Activated T-cell treated with anti-CD3 and anti-CD28 coated beads, Interleukin-2, amount 50 U/mL, for 1 hour (primary cell): ENCODE data around the gene ACSL6.

ENCODE experiments used
- DNase-seq: peaks from one replicate; pipeline ENCODE4 v3.0.0-alpha.2; 2020

Gene ACSL6

GRCh38 chr5:132044207-132044606, 32.7 kb upstream of the ACSL6 start:
- no peak for DNase-seq

- no peak for DNase-seq
Measured at GRCh38 chr5:132037353-132037752, 25.9 kb upstream of the ACSL6 start.

- no peak for DNase-seq
Measured at GRCh38 chr5:132033122-132033521, 21.7 kb upstream of the ACSL6 start.

- no peak for DNase-seq
Measured at GRCh38 chr5:132032196-132032595, 20.7 kb upstream of the ACSL6 start.

GRCh38 chr5:132030610-132031009, 19.2 kb upstream of the ACSL6 start:
- DNase-seq, result no peak

GRCh38 chr5:132029609-132030330, 18.3 kb upstream of the ACSL6 start:
- no peak for DNase-seq

GRCh38 chr5:132027027-132027426, 15.6 kb upstream of the ACSL6 start:
- DNase-seq, result no peak

- DNase-seq, result peak; percentile 41
Measured at GRCh38 chr5:132026516-132027008, 15.1 kb upstream of the ACSL6 start.

- DNase-seq, result no peak
Measured at GRCh38 chr5:132025403-132025971, 14.0 kb upstream of the ACSL6 start.

- DNase-seq, result no peak
Measured at GRCh38 chr5:132024789-132025402, 13.4 kb upstream of the ACSL6 start.

- no peak for DNase-seq
Measured at GRCh38 chr5:132024117-132024435, 12.6 kb upstream of the ACSL6 start.

- DNase-seq, result no peak
Measured at GRCh38 chr5:132023258-132024116, 12.0 kb upstream of the ACSL6 start.

GRCh38 chr5:132022737-132023136, 11.3 kb upstream of the ACSL6 start:
- no peak for DNase-seq

- DNase-seq, result no peak
Measured at GRCh38 chr5:132021654-132022053, 10.2 kb upstream of the ACSL6 start.

GRCh38 chr5:132020568-132021339, 9.3 kb upstream of the ACSL6 start:
- no peak for DNase-seq

- peak; percentile 47 for DNase-seq
Measured at GRCh38 chr5:132019857-132020555, 8.5 kb upstream of the ACSL6 start.

GRCh38 chr5:132019337-132019736, 7.9 kb upstream of the ACSL6 start:
- peak; percentile 10 for DNase-seq

- DNase-seq, result peak; percentile 14
Measured at GRCh38 chr5:132017738-132018625, 6.5 kb upstream of the ACSL6 start.

GRCh38 chr5:132017316-132017715, 5.9 kb upstream of the ACSL6 start:
- DNase-seq, result peak; percentile 10

- DNase-seq, result peak; percentile 6
Measured at GRCh38 chr5:132016721-132017250, 5.3 kb upstream of the ACSL6 start.

GRCh38 chr5:132013711-132014110, 2.3 kb upstream of the ACSL6 start:
- no peak for DNase-seq
